ENCODE measurements around the gene GSTO1. TPM values are rescaled to one million over a fixed set of nuclear protein-coding genes. Genes with fewer than 3 reads are reported as not detected.

Gene GSTO1
- total and polyA plus RNA-seq, 2 of the 13 experiments (the other 11 are each of a cell fraction or from before 2014, with no cell fraction given): 228 to 300 TPM

- H3K27me3 ChIP-seq (ENCODE audit: control insufficient read depth in 1 of 2, insufficient read depth in 2 of 2, low read length in 2 of 2): no peaks in the 10 kb centered on the region; a peak in 1 of 5 replicates
- in situ Hi-C loops (cut with HindIII; ENCODE audit: extremely low pct_ligation_motif_present, low pct_unique_long_range_greater_than_20kb): no loop called here
- intact Hi-C loops (cut with micrococcal nuclease; ENCODE audit: unreplicated experiment): no loop called here
- DNase-seq (ENCODE audit: low spot score): no peak
- no peaks in the 10 kb centered on the region; a peak in 1 of 5 replicates for H3K36me3 ChIP-seq (replicated peaks in 1 of 2; ENCODE audit: control insufficient read depth in 1 of 2, insufficient read depth in 2 of 2, low read length in 2 of 2)
- H3K79me2 ChIP-seq (ENCODE audit: insufficient read depth, low read length): no peaks in the 10 kb centered on the region
- H4K20me1 ChIP-seq (ENCODE audit: insufficient read depth, low read length): no peaks in the 10 kb centered on the region
- 3% methylated on average over 3 of the region's 3 CpGs for WGBS (ENCODE audit: low lambda C conversion rate)
- FAIRE-seq: no peak
- POLR2A ChIA-PET: no interaction called here
- no peak overlapping the region for H2AFZ ChIP-seq (ENCODE audit: low read length)
- no peak for ATAC-seq
- no peaks in the 10 kb centered on the region for H3K9me3 ChIP-seq (ENCODE audit: low read length)
- no TSS peak for BruUV-seq (replicated peaks)
- no peak overlapping the region for H3K4me2 ChIP-seq (ENCODE audit: low read depth, low read length)
- H3K4me3 ChIP-seq (replicated peaks in 1 of 3; ENCODE audit: insufficient read depth in 1 of 3, low read depth in 2 of 3, low read length in 3 of 3): no peak overlapping the region
- CTCF ChIA-PET (ENCODE audit: low intra/inter-chr PET ratio, low total read pairs): interaction anchor here (3.0 to 4.1 kb wide), 2 partner anchors 43 kb away, joined by 7 to 42 read pairs; no protein-coding TSS in a partner anchor
- no peak overlapping the region for H3K27ac ChIP-seq (ENCODE audit: extremely low read length, insufficient read depth, low read length)
- no peak overlapping the region for H3K9ac ChIP-seq (ENCODE audit: insufficient read depth, low read depth, low read length)
- TF ChIP-seq POGZ (CRISPR knock-in tag; IDR thresholded peaks at IDR 0.05): no peak
- TF ChIP-seq RFX1 (IDR thresholded peaks at IDR 0.05): peak; percentile 14; the same call in 1 of the 2 replicates
- peaks cover 24% of the 10 kb centered on the region for H3K4me1 ChIP-seq (ENCODE audit: insufficient read depth, low read length)
Observed at GRCh38 chr10:104306897-104307296, 52.2 kb downstream of the GSTO1 start.

- POLR2A ChIA-PET: no interaction called here
- FAIRE-seq: no peak
- no peak overlapping the region for H3K4me3 ChIP-seq (replicated peaks in 1 of 3; ENCODE audit: insufficient read depth in 1 of 3, low read depth in 2 of 3, low read length in 3 of 3)
- H3K4me1 ChIP-seq (ENCODE audit: insufficient read depth, low read length): peaks cover 23% of the 10 kb centered on the region
- TF ChIP-seq POLR2AphosphoS2 (IDR thresholded peaks at IDR 0.05; ENCODE audit: low read depth, low read length): no peak
- no peak for TF ChIP-seq PHF8 (CRISPR knock-in tag; IDR thresholded peaks at IDR 0.05)
- TF ChIP-seq ZNF260 (CRISPR knock-in tag; IDR thresholded peaks at IDR 0.05; ENCODE audit: borderline replicate concordance, low read depth): no peak
- TF ChIP-seq ZGPAT (CRISPR knock-in tag; IDR thresholded peaks at IDR 0.05): no peak
- no peak for TF ChIP-seq JDP2 (CRISPR knock-in tag; IDR thresholded peaks at IDR 0.05; ENCODE audit: borderline replicate concordance)
- no peak for TF ChIP-seq ZNF720 (CRISPR knock-in tag; IDR thresholded peaks at IDR 0.05)
- no peak for TF ChIP-seq ZBTB39 (CRISPR knock-in tag; IDR thresholded peaks at IDR 0.05)
- no peak for TF ChIP-seq ZNF337 (CRISPR knock-in tag; IDR thresholded peaks at IDR 0.05; ENCODE audit: borderline replicate concordance, low read depth)
- no peak for TF ChIP-seq ZNF773 (CRISPR knock-in tag; IDR thresholded peaks at IDR 0.05; ENCODE audit: borderline replicate concordance)
- TF ChIP-seq RBFOX2 (IDR thresholded peaks at IDR 0.05; ENCODE audit: low read depth, low read length): no peak
- TF ChIP-seq ZNF850 (CRISPR knock-in tag; conservative IDR thresholded peaks at IDR 0.05): no peak
- no peak; the same call in 2 of the 3 replicates for ATAC-seq
- H3K36me3 ChIP-seq (replicated peaks in 1 of 2; ENCODE audit: control insufficient read depth in 1 of 2, insufficient read depth in 2 of 2, low read length in 2 of 2): no peaks in the 10 kb centered on the region; a peak in 1 of 5 replicates
- H2AFZ ChIP-seq (ENCODE audit: low read length): no peak overlapping the region
- no TSS peak for BruUV-seq (replicated peaks)
- CTCF ChIA-PET (ENCODE audit: low intra/inter-chr PET ratio, low total read pairs): interaction anchor here (3.0 kb wide), 1 partner anchor 42 kb away, joined by 7 read pairs; no protein-coding TSS in a partner anchor
- in situ Hi-C loops (cut with HindIII; ENCODE audit: extremely low pct_ligation_motif_present, low pct_unique_long_range_greater_than_20kb): no loop called here
- no peak overlapping the region for H3K4me2 ChIP-seq (ENCODE audit: low read depth, low read length)
- H3K27ac ChIP-seq (ENCODE audit: extremely low read length, insufficient read depth, low read length): no peak overlapping the region
- no peak overlapping the region for H3K9ac ChIP-seq (ENCODE audit: insufficient read depth, low read depth, low read length)
- no peaks in the 10 kb centered on the region; a peak in 1 of 5 replicates for H3K27me3 ChIP-seq (ENCODE audit: control insufficient read depth in 1 of 2, insufficient read depth in 2 of 2, low read length in 2 of 2)
- no peaks in the 10 kb centered on the region for H3K79me2 ChIP-seq (ENCODE audit: insufficient read depth, low read length)
- intact Hi-C loops (cut with micrococcal nuclease; ENCODE audit: unreplicated experiment): no loop called here
- DNase-seq (ENCODE audit: low spot score): no peak
- H3K9me3 ChIP-seq (ENCODE audit: low read length): no peaks in the 10 kb centered on the region
- WGBS (ENCODE audit: low lambda C conversion rate): 51% methylated on average over 9 of the region's 10 CpGs
- no peaks in the 10 kb centered on the region for H4K20me1 ChIP-seq (ENCODE audit: insufficient read depth, low read length)
Observed at GRCh38 chr10:104307576-104308438, 53.1 kb downstream of the GSTO1 start.

All from HepG2 (cell line).